Measurements from ENCODE around the gene WT1. TPM values are rescaled to one million over a fixed set of nuclear protein-coding genes. Genes with fewer than 3 reads are reported as not detected.

The WT1 gene
- total and polyA plus RNA-seq, 9 donors = 28.2 to 171 (median 73.8) TPM

DNA sequence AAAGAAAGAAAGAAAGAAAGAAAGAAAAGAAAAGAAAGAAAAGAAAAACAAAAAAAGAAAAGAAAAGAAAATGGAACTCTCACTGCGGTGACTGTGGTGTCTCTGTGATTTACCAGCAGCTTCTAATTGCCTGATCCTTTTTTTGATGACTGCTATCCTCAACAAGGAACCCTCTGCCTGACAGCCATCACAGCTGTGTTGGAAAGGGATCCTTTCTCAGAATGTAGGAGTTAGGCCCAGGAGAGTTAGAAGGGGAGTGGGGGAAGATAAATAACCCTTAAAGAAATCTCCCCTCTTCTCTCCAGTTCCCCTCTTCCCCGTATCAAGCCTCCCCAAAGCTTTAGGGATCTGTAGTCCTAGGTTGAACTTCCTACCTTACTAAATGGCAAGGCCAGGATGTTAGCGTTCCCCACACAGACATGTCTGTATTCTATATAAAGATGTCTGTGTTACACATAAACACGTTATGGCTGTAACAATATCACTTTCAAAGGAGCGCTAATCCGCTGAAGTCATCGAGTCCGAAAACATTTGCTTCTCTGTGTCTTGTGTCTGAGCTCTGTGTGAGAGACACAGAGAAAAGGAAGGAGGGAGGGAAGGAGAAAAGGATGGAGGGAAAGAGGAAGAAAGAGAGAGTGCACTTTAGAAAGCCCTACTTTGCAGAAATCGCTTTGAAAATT lies 26.8 kb upstream of the WT1 start:
- H3K27me3 ChIP-seq = no peaks in the 10 kb centered on the region
- H3K9me3 ChIP-seq = no peaks in the 10 kb centered on the region
- DNase-seq = no peak
- peaks cover 3% of the 10 kb centered on the region for H3K4me1 ChIP-seq (ENCODE audit: insufficient read depth)
- 80 to 83% (median 83%) methylated on average over 9 of the region's 9 CpGs for WGBS, 3 donors
- intact Hi-C loops (cut with DNase I) = no loop called here
- H3K36me3 ChIP-seq = no peaks in the 10 kb centered on the region
- H3K27ac ChIP-seq = no peak overlapping the region
- TF ChIP-seq, protein P1, sequence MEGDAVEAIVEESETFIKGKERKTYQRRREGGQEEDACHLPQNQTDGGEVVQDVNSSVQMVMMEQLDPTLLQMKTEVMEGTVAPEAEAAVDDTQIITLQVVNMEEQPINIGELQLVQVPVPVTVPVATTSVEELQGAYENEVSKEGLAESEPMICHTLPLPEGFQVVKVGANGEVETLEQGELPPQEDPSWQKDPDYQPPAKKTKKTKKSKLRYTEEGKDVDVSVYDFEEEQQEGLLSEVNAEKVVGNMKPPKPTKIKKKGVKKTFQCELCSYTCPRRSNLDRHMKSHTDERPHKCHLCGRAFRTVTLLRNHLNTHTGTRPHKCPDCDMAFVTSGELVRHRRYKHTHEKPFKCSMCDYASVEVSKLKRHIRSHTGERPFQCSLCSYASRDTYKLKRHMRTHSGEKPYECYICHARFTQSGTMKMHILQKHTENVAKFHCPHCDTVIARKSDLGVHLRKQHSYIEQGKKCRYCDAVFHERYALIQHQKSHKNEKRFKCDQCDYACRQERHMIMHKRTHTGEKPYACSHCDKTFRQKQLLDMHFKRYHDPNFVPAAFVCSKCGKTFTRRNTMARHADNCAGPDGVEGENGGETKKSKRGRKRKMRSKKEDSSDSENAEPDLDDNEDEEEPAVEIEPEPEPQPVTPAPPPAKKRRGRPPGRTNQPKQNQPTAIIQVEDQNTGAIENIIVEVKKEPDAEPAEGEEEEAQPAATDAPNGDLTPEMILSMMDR (IDR thresholded peaks at IDR 0.05) = no peak
- TF ChIP-seq EP300 (IDR thresholded peaks at IDR 0.05) (no peak), POLR2A (IDR thresholded peaks at IDR 0.05) (no peak)
- H3K4me3 ChIP-seq = no peak overlapping the region

DNA sequence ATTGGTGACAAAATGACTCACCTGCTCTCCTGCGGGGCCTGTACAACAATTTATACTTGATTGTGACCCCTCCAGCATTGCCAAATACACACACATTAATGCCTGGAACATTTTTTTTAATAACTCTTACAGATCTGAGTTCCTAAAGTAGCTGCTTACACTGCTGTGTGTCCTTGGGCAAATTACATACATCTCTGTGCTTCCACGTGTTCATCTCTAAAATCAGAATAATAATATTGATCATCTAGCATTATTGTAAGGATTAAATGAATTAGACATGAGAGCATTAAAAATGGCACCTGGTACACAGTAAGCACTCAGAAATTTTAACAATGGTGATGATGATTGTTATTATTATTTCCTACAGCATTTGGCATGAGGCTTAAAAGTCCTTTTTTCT lies 21.5 kb upstream of the WT1 start:
- Histone ChIP-seq H3K27me3 (no peaks in the 10 kb centered on the region), H3K4me3 (no peak overlapping the region), H3K27ac (no peak overlapping the region), H3K4me1 (ENCODE audit: insufficient read depth) (no peaks in the 10 kb centered on the region), H3K36me3 (no peaks in the 10 kb centered on the region), H3K9me3 (no peaks in the 10 kb centered on the region)
- DNase-seq = no peak
- 83 to 90% (median 85%) methylated on average over 2 of the region's 2 CpGs for WGBS, 3 donors
- TF ChIP-seq POLR2A (IDR thresholded peaks at IDR 0.05) (no peak), EP300 (IDR thresholded peaks at IDR 0.05) (no peak)
- TF ChIP-seq, protein P1 (IDR thresholded peaks at IDR 0.05) = no peak
- intact Hi-C loops (cut with DNase I) = no loop called here

DNA sequence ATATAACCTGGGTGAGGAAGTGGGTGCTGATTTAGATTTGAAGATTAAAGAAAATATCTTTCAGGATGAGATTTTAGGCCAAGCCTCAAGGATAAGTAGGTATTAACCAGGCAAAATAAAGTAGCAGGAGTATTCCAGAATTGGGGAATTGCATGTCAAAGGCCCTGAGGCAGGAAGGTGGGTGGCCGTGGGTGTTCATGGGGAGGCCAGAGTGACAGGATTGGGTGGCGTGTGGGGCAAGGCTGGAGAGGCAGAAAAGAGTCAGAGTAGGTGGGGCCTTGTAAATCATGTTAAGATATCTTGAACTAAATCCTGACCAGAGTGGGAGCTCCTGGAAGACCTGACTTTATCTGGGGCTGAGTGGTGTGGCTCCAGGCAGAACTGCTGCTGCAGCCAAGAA lies 19.7 kb upstream of the WT1 start:
- WGBS, 3 donors = 87 to 90% (median 89%) methylated on average over 2 of the region's 2 CpGs
- no peak for DNase-seq
- Histone ChIP-seq H3K27ac (no peak overlapping the region), H3K4me1 (ENCODE audit: insufficient read depth) (peaks cover 1% of the 10 kb centered on the region), H3K4me3 (no peak overlapping the region), H3K9me3 (no peaks in the 10 kb centered on the region), H3K36me3 (no peaks in the 10 kb centered on the region), H3K27me3 (no peaks in the 10 kb centered on the region)
- intact Hi-C loops (cut with DNase I) = no loop called here
- TF ChIP-seq, protein P1 (IDR thresholded peaks at IDR 0.05) = no peak
- TF ChIP-seq EP300 (IDR thresholded peaks at IDR 0.05) = no peak
- TF ChIP-seq POLR2A (IDR thresholded peaks at IDR 0.05) = no peak

DNA sequence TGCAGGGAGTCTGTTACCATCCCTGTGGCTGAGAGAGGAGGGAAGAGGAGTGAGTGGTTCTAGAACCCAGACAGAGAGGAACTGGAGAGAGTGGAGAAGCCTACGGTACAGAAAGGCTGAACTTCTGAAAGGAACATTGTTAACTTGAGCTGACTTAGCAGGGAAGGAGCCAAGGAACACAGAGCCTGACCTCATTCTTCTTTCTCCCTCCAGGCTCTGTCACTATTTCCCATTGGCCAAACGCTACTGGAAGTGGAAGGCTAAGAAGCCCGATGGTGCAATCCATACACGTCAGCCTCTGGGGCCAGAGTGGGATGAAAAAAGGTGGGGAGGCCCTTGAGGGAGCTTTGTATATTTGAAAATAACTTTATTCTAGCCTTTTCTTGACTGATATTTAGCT lies 16.5 kb upstream of the WT1 start:
- DNase-seq = peak in 1 of 5 donors; percentile 42
- H3K4me1 ChIP-seq (ENCODE audit: insufficient read depth) = peaks cover 1% of the 10 kb centered on the region
- no peak overlapping the region for H3K4me3 ChIP-seq
- 66 to 91% (median 91%) methylated on average over 4 of the region's 4 CpGs for WGBS, 3 donors
- H3K36me3 ChIP-seq = no peaks in the 10 kb centered on the region
- no peaks in the 10 kb centered on the region for H3K27me3 ChIP-seq
- no peak overlapping the region for H3K27ac ChIP-seq
- no peaks in the 10 kb centered on the region for H3K9me3 ChIP-seq
- intact Hi-C loops (cut with DNase I) = no loop called here
- TF ChIP-seq EP300 (IDR thresholded peaks at IDR 0.05) (no peak), POLR2A (IDR thresholded peaks at IDR 0.05) (no peak)
- TF ChIP-seq, protein P1 (IDR thresholded peaks at IDR 0.05) = no peak
